ENCODE measurements around the gene AGBL5.

Gene AGBL5

GRCh38 chr2:27007416-27008374 is 43.8 kb upstream of the AGBL5 start:
- POLR2A ChIA-PET, result interaction anchor here (1.5 kb wide), 1 partner anchor 14 kb away, joined by 3 read pairs; no protein-coding TSS in a partner anchor
- H3K9me3 ChIP-seq (ENCODE audit: control insufficient read depth, insufficient read depth, low read depth, low read length), result no peaks in the 10 kb centered on the region
- no peak overlapping the region for H3K4me3 ChIP-seq (ENCODE audit: low read depth, low read length)
- H3K36me3 ChIP-seq (ENCODE audit: control insufficient read depth in 2 of 2, insufficient read depth in 1 of 2, low read length in 2 of 2), result no peaks in the 10 kb centered on the region
- H3K27ac ChIP-seq (ENCODE audit: extremely low read depth, low read depth, low read length), result no peak overlapping the region
- TF ChIP-seq ZNF121 (tag by site-specific recombination; IDR thresholded peaks at IDR 0.05) (no peak), ZBTB20 (tag by site-specific recombination; IDR thresholded peaks at IDR 0.05) (no peak), ZNF707 (tag by site-specific recombination; IDR thresholded peaks at IDR 0.05) (no peak), ZNF24 (tag by site-specific recombination; IDR thresholded peaks at IDR 0.05) (no peak), ZNF670 (tag by site-specific recombination; IDR thresholded peaks at IDR 0.05; ENCODE audit: low read depth) (no peak), ZNF157 (tag by site-specific recombination; IDR thresholded peaks at IDR 0.05) (peak; percentile 62)
- TF ChIP-seq, protein P1, sequence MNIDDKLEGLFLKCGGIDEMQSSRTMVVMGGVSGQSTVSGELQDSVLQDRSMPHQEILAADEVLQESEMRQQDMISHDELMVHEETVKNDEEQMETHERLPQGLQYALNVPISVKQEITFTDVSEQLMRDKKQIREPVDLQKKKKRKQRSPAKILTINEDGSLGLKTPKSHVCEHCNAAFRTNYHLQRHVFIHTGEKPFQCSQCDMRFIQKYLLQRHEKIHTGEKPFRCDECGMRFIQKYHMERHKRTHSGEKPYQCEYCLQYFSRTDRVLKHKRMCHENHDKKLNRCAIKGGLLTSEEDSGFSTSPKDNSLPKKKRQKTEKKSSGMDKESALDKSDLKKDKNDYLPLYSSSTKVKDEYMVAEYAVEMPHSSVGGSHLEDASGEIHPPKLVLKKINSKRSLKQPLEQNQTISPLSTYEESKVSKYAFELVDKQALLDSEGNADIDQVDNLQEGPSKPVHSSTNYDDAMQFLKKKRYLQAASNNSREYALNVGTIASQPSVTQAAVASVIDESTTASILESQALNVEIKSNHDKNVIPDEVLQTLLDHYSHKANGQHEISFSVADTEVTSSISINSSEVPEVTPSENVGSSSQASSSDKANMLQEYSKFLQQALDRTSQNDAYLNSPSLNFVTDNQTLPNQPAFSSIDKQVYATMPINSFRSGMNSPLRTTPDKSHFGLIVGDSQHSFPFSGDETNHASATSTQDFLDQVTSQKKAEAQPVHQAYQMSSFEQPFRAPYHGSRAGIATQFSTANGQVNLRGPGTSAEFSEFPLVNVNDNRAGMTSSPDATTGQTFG (tag by site-specific recombination; IDR thresholded peaks at IDR 0.05; ENCODE audit: borderline replicate concordance), result no peak
- CTCF ChIA-PET, result interaction anchor here (0.7 to 3.7 kb wide), 4 partner anchors 9 to 766 kb away, joined by 3 to 12 read pairs (median 4); no protein-coding TSS in a partner anchor
- peaks cover 3% of the 10 kb centered on the region; the same call in 1 of the 2 replicates for H3K4me1 ChIP-seq (ENCODE audit: control insufficient read depth, insufficient read depth, low read length)

DNA sequence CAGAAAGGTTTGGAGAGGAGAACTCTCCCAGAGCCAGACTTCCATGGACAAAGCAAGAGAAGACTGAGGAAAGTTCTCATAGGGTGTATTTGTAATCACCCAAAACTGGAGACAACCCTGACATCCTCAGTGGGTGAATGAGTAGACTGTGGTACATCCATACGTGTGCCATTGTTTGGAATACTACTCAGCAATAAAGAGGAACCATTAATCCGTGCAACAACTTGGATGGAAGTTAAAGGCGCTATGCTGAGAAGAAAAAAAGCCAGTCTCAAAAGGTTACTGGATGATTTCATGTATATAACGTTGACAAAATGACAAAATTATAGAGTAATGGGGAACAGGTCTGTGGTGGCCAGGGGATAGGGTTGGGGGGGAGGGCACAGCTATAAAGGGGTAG is 42.8 kb upstream of the AGBL5 start:
- TF ChIP-seq MEIS1 (CRISPR knock-in tag; IDR thresholded peaks at IDR 0.05; ENCODE audit: borderline replicate concordance) (no peak), ZNF146 (tag by site-specific recombination; IDR thresholded peaks at IDR 0.05) (peak; percentile 68; the same call in 1 of the 2 replicates)
- H3K27ac ChIP-seq (ENCODE audit: extremely low read depth, low read depth, low read length), result no peak overlapping the region

GRCh38 chr2:27009083-27009482 is 42.4 kb upstream of the AGBL5 start:
- TF ChIP-seq ZNF404 (tag by site-specific recombination; IDR thresholded peaks at IDR 0.05) (no peak), ZNF114 (tag by site-specific recombination; IDR thresholded peaks at IDR 0.05) (no peak), ZNF544 (tag by site-specific recombination; IDR thresholded peaks at IDR 0.05) (no peak), GLI2 (tag by site-specific recombination; IDR thresholded peaks at IDR 0.05; ENCODE audit: borderline replicate concordance, low read depth) (no peak), ZNF155 (tag by site-specific recombination; IDR thresholded peaks at IDR 0.05) (no peak), ZNF837 (tag by site-specific recombination; IDR thresholded peaks at IDR 0.05) (no peak), ZNF555 (tag by site-specific recombination; conservative IDR thresholded peaks at IDR 0.05) (no peak), ZNF248 (tag by site-specific recombination; IDR thresholded peaks at IDR 0.05) (no peak), ZNF585B (tag by site-specific recombination; IDR thresholded peaks at IDR 0.05) (no peak), ZNF747 (tag by site-specific recombination; IDR thresholded peaks at IDR 0.05) (no peak), ZNF239 (tag by site-specific recombination; IDR thresholded peaks at IDR 0.05) (no peak)
- TF ChIP-seq, protein P2, sequence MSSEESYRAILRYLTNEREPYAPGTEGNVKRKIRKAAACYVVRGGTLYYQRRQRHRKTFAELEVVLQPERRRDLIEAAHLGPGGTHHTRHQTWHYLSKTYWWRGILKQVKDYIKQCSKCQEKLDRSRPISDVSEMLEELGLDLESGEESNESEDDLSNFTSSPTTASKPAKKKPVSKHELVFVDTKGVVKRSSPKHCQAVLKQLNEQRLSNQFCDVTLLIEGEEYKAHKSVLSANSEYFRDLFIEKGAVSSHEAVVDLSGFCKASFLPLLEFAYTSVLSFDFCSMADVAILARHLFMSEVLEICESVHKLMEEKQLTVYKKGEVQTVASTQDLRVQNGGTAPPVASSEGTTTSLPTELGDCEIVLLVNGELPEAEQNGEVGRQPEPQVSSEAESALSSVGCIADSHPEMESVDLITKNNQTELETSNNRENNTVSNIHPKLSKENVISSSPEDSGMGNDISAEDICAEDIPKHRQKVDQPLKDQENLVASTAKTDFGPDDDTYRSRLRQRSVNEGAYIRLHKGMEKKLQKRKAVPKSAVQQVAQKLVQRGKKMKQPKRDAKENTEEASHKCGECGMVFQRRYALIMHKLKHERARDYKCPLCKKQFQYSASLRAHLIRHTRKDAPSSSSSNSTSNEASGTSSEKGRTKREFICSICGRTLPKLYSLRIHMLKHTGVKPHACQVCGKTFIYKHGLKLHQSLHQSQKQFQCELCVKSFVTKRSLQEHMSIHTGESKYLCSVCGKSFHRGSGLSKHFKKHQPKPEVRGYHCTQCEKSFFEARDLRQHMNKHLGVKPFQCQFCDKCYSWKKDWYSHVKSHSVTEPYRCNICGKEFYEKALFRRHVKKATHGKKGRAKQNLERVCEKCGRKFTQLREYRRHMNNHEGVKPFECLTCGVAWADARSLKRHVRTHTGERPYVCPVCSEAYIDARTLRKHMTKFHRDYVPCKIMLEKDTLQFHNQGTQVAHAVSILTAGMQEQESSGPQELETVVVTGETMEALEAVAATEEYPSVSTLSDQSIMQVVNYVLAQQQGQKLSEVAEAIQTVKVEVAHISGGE (tag by site-specific recombination; conservative IDR thresholded peaks at IDR 0.05; ENCODE audit: low read depth), result no peak
- ChIA-PET POLR2A (no interaction called here), CTCF (interaction anchor here (0.6 to 5.5 kb wide), 5 partner anchors 22 to 163 kb away, joined by 3 to 53 read pairs (median 6); no protein-coding TSS in a partner anchor)
- no peak overlapping the region for H3K27ac ChIP-seq (ENCODE audit: extremely low read depth, low read depth, low read length)
- peaks cover 3% of the 10 kb centered on the region; the same call in 1 of the 2 replicates for H3K4me1 ChIP-seq (ENCODE audit: control insufficient read depth, insufficient read depth, low read length)
- H3K36me3 ChIP-seq (ENCODE audit: control insufficient read depth in 2 of 2, insufficient read depth in 1 of 2, low read length in 2 of 2), result no peaks in the 10 kb centered on the region
- H3K9me3 ChIP-seq (ENCODE audit: control insufficient read depth, insufficient read depth, low read depth, low read length), result no peaks in the 10 kb centered on the region
- H3K4me3 ChIP-seq (ENCODE audit: low read depth, low read length), result no peak overlapping the region

More for the DNA sequence above, 42.8 kb upstream of the AGBL5 start:
- CTCF ChIA-PET, result interaction anchor here (1.6 to 5.5 kb wide), 2 partner anchors 26 to 46 kb away, joined by 6 to 53 read pairs; no protein-coding TSS in a partner anchor
- Histone ChIP-seq H3K4me1 (ENCODE audit: control insufficient read depth, insufficient read depth, low read length) (peaks cover 3% of the 10 kb centered on the region; the same call in 1 of the 2 replicates), H3K9me3 (ENCODE audit: control insufficient read depth, insufficient read depth, low read depth, low read length) (no peaks in the 10 kb centered on the region), H3K4me3 (ENCODE audit: low read depth, low read length) (no peak overlapping the region), H3K36me3 (ENCODE audit: control insufficient read depth in 2 of 2, insufficient read depth in 1 of 2, low read length in 2 of 2) (no peaks in the 10 kb centered on the region)
- POLR2A ChIA-PET, result no interaction called here

Data from HEK293 (cell line).